NCI-H2196 treated with DMSO at 0.1 percent for 48 hours (cell line): ENCODE data around the gene CHCHD10.

Experiments used
- DNase-seq: peaks from one replicate; lab custom pipeline; 2025; ENCODE audit not compliant: unreplicated experiment; lab: John Stamatoyannopoulos, UW

The CHCHD10 gene

GRCh38 chr22:23773483-23774113, 5.8 kb upstream of the CHCHD10 start:
- no peak for DNase-seq

DNA sequence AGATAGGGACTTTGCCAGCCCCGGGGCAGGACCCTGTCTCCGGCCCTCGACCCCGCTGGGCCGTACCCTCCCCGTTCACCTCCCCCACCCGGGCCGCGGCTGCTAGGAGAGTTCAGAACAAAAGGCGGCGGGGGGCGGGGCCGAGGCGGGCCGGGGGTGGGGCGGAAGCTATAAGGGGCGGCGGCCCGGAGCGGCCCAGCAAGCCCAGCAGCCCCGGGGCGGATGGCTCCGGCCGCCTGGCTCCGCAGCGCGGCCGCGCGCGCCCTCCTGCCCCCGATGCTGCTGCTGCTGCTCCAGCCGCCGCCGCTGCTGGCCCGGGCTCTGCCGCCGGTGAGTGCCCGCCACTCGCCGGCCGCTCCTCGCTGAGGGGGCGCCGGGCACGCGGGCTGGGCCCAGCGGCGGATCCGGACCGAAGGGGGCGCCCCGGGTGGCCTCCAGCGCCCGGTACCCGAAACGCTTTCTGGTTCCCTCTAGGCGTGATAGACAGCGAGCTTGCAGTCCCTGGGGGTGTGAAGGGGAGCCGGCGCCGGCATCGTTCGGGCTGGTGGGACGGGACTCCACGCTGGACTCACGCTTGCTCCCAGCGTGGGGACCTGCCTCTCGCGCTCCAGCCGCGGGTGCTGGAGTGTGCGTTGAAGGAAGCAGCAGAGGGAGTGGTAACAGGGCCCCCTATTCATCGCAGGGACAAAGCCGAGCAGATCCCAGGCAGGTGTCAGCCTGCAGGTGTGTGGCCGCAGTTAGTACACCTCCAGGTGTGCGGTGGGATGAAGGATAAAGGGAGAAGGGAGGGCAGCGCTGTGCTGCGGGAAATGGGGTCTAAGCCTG, 5.1 kb upstream of the CHCHD10 start, which contains the start of gene MMP11:
Gene MMP11, plus strand, starts transcription at position 201 of the 825 bp plus-strand sequence. Its CDS starts 22 bp downstream, at position 223.
- no peak for DNase-seq

- no peak for DNase-seq
These were observed 4.5 kb upstream of the CHCHD10 start for GRCh38 chr22:23772315-23772648.

GRCh38 chr22:23769321-23769965, 1.7 kb upstream of the CHCHD10 start:
- DNase-seq: no peak

- DNase-seq: no peak
These were observed 484 bp downstream of the CHCHD10 start for GRCh38 chr22:23767303-23767672.

DNA sequence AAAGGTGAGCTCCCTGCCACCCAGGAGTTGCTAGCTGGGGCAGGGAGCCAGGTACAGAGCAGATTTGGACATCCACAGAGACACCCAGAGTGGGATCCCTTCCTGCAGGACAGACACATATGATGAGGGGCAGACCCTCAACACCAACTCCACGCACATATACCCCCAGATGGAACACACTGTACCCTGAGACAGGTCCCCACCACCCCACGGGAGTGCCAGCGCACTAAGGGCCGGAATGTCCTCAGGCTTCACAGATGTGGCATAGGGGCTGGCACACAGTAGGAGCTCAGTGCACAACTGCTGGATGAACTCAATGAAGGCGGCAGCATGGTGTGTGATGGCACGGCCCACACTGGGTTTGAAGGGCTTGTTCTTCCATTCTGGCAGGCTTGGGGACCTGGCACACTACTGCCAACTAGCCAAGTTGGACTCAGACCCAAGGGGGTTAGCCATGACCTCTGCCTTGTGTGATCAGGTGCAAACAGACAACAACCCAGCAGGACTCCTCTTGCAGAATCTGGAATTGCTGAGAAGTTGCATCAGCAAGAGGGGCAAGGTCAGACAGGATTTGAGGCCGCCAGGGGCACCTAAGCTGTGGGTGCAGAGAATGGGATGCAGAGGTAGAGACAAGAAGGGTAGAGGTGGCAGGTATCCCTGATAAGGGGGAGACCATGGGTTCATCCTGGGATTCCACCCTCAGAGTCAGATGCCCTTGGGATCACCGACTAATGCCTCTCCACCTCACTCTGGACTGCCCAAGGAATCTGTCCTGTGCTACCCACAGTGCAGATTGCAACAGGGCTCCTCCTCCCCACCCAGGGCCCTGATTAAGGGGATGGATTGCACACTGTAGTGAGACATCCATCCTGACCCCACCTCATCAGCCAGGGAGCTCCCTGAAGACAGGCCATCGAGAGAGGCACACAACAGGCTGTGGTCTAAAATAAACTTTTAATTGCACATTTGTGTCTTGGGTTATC, 2.6 kb downstream of the CHCHD10 start:
- DNase-seq: no peak

DNA sequence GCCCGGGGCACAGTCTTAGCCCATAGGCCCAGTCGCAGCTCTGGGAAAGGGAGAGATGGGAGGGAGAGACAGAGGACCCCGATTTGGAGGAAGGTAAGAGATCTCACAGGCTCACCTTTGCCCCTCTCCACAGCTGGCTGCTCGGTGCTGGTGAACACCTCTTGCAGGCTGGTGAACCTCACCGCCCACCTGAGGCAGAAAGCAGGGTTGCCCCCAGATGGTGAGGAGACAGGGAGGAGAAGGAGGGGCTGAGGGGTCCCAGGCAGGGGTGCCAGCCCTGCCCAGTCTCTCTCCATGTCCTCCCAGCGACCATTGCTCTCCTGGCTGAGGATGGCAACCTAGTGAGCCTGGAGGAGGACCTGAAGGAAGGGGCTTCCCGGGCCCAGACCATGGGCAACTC, 3.8 kb downstream of the CHCHD10 start:
- DNase-seq: no peak

DNA sequence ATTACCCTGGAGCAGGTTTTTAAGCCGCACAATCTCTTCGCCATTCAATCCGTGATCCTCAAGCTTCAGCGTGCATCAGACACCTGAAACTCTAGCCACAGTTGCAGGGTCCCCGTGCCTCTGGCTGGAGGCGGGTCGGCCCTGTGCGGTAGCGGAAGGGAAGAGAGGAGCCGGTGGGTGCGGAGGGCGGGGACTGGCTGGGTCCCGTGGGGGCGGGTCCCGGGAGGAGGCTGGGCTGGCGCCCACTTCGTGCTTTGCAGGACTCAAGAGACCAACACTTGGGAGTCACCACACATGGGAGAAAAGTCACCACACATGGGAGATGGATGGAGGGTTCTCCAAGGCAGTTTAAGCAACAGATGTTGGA, 4.2 kb downstream of the CHCHD10 start:
- DNase-seq: no peak

DNA sequence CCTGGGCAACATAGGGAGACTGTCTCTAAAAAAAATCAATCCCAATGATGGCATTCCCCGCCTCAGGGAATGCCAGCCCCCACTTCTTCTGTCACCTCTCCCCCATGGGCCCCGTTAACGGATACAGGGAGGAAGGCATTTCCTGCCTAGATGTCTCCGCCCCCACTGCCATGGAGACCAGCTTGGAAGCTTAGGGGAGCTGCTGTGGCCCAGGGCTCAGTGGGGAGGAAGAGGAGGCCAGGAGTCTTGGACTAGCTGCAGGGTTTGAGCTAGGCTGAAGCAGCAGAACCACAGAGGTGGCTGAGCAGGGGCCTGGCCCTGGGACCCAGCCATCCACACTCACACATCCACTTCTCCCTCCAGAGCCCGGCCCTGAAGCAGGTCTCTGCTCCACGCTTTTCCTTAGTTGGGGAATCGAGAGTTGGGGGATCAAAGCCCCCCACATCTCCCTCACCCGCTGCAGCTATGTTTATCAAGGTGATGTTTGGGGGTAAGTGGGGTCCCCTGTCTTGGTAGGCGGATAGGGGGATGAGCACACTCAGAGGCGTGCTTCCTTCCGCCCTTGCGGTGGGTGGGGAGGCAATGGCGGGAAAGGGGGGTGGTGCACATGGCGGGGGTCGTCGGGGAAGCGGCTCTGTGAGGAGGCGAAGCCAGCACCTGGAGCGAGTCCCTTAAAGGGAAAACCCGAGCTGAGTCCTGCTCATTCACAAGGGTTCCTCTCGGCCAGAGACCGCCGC, 4.8 kb downstream of the CHCHD10 start, which contains the start of gene C22orf15:
Gene C22orf15, plus strand, starts transcription at position 149 of the 737 bp plus-strand sequence. Its CDS starts 317 bp downstream, at position 466.
- no peak for DNase-seq

GRCh38 chr22:23760056-23760455, 7.7 kb downstream of the CHCHD10 start:
- DNase-seq: no peak

DNA sequence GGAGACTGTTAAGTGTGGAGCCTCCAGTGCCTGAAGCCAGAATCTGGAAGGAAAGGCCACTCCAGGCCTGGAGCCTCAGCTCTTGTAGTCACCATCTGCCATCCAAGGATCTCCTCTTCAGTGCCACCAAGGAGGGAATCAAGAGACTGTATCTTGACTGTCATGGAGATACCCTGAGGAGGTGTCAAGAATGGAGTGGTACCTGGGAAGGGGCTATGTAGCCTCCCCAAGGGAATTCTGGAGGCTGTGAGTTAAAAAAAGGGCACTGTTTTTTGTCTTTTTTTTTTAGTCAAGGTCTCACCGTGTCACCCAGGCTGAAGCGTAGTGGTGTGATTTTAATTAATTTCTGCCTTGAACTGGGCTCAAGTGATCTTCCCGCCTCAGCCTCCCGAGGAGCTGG, 8.2 kb downstream of the CHCHD10 start:
- DNase-seq: no peak

DNA sequence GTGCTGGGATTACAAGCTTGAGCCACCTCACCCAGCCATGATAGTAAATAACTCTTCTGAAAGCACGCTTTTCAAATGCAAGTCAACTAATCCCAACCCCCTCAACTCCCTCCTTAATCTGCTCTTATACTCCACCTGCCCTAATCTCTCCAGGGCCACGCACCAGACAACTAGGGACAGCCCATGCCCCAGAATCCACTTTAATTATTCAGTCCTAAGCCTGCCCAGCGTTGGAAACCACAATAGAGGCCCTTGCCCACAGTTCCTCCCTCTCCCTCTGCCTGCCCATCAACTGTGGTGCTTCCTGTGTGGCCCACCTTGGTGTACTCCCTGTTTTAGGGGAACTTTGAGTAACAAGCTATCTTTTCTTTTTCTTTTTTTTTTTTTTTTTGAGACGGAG, 10.9 kb downstream of the CHCHD10 start:
- no peak for DNase-seq

DNA sequence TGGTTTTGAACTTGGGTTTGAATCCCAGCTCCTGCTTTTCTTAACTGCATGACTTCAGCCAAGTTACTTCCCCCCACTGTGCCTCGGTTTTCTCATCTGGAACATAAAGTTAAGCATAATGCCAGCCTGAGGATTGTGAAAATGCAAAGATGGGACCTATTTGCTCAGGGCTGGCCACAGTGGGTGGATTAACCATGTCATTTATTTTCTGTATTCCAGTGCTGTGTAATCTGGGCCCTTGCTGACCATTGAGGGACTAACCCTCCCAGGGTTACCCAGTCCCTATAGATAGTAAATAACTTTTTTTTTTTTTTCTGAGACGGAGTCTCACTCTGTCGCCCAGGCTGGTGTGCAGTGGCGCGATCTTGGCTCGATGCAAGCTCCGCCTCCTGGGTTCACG, 12.1 kb downstream of the CHCHD10 start:
- DNase-seq: no peak

- no peak for DNase-seq
These were observed 12.7 kb downstream of the CHCHD10 start for GRCh38 chr22:23754980-23755636.

GRCh38 chr22:23754220-23754919, 13.4 kb downstream of the CHCHD10 start, which contains the start of gene VPREB3:
VPREB3 (minus strand) TSS chr22:23754425; CDS start chr22:23754363, 62 bp downstream.
- no peak for DNase-seq

- no peak for DNase-seq
These were observed 14.4 kb downstream of the CHCHD10 start for GRCh38 chr22:23753385-23753784.

DNA sequence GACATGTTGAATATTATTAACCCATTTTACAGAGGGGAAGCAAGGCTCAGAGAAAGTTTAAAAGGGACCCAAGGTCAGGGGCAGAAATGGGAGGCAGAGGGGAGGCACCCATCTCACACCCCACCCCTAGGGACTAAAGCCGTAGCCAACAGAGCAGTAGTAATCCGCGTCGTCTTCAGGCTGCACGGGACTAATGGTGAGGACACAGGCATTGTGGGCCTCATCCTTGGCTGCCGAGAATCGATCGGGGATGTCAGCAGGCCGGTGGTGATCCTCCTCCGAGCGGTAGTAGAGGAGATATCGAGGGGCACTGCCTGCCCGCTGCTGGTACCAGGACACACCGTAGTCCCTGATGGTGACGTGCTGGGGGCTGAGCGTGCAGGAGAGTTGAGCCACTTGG, 15.0 kb downstream of the CHCHD10 start:
- DNase-seq: no peak

DNA sequence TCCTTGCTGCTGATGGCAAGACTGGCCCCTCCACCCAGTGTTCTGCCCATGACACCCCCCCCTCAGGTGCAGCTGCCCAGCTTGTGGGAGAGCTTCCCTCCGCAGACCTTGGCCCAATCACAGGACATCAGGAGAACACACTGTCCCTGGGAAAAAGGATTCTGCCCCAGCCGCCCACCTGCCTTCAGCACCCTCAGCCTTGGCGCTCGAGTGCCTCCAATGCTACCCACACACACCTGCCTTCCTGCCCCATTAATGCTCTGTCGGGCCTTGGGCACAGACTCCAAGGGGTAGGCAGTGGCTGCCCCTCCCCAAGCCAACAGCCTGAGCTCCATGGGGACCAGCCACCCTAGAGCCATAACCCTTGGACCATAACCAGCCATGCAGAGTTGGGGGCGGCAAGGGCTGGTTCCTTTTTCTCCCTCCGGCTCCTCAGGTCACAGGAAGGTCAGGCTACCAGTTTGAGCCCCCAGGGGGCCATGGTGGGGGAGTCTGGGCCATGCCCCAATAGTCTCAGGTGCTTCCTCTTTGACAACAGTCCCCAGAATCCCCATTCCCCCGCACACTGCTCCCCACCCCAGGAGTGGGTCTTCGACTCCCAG, 15.6 kb downstream of the CHCHD10 start:
- DNase-seq: no peak
